ENCODE results near the gene BOD1.

BOD1 gene

DNA sequence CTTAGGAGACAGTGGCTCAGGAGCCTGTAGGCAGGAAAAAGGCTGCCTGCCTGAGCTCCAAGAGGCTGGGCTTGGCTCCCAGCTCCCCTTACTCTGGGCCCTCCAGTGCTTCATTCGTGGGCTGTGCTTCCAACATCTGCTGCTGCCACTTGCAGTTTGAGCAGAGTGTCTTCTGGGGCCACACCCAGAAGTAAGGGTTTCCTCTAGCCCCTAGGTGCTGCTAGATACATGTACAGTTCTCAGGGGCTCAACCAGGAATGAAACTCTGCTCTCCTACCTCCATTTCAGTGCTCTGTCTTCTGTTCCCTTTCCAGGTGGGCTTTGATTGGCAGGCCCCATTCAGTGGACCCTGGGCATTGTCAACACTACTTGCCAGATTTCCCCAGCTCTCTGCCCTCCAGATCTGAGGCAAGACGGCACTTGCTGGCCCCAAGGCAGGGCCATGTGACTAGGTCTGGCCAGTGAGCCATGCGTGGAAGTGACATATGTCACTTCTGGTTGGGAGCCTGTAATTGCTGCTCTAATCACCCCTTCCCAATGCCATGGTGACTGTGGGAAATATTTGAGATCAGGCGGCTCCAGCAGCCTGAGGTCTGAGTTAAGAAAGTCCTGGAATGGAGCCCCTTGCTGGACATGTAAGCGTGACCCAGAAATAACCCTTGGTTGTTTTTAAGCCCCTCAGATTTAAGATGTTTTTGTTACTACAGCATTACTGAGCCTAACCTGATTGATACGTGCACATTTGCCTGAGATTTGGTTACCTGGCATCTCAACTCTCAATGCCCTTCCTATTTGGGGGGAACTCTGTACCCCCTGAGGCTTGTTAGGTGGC is 9.4 kb upstream of the BOD1 start:
- DNase-seq (ENCODE audit: low spot score) (no peak), ATAC-seq (ENCODE audit: low read depth) (peak; percentile 43; the same call in 1 of the 3 replicates)
- Histone ChIP-seq H3K27me3 (ENCODE audit: insufficient read depth, poor library complexity, severe bottlenecking) (no peaks in the 10 kb centered on the region), H3K4me3 (ENCODE audit: severe bottlenecking) (no peak overlapping the region), H3K36me3 (ENCODE audit: low read depth) (no peaks in the 10 kb centered on the region), H3K4me1 (ENCODE audit: insufficient read depth, poor library complexity, severe bottlenecking) (no peaks in the 10 kb centered on the region), H3K27ac (ENCODE audit: poor library complexity, severe bottlenecking) (no peak overlapping the region), H3K9me3 (ENCODE audit: severe bottlenecking) (no peaks in the 10 kb centered on the region)
- TF ChIP-seq, protein P1, sequence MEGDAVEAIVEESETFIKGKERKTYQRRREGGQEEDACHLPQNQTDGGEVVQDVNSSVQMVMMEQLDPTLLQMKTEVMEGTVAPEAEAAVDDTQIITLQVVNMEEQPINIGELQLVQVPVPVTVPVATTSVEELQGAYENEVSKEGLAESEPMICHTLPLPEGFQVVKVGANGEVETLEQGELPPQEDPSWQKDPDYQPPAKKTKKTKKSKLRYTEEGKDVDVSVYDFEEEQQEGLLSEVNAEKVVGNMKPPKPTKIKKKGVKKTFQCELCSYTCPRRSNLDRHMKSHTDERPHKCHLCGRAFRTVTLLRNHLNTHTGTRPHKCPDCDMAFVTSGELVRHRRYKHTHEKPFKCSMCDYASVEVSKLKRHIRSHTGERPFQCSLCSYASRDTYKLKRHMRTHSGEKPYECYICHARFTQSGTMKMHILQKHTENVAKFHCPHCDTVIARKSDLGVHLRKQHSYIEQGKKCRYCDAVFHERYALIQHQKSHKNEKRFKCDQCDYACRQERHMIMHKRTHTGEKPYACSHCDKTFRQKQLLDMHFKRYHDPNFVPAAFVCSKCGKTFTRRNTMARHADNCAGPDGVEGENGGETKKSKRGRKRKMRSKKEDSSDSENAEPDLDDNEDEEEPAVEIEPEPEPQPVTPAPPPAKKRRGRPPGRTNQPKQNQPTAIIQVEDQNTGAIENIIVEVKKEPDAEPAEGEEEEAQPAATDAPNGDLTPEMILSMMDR (IDR thresholded peaks at IDR 0.05; ENCODE audit: poor library complexity, severe bottlenecking): peak; percentile 16

GRCh38 chr5:173625261-173625660 is 8.8 kb upstream of the BOD1 start:
- TF ChIP-seq, protein P1 (IDR thresholded peaks at IDR 0.05; ENCODE audit: poor library complexity, severe bottlenecking): no peak
- ATAC-seq (ENCODE audit: low read depth) (no peak), DNase-seq (ENCODE audit: low spot score) (no peak)
- H3K4me1 ChIP-seq (ENCODE audit: insufficient read depth, poor library complexity, severe bottlenecking): no peaks in the 10 kb centered on the region
- no peak overlapping the region for H3K4me3 ChIP-seq (ENCODE audit: severe bottlenecking)
- H3K36me3 ChIP-seq (ENCODE audit: low read depth): no peaks in the 10 kb centered on the region
- no peaks in the 10 kb centered on the region for H3K27me3 ChIP-seq (ENCODE audit: insufficient read depth, poor library complexity, severe bottlenecking)
- H3K27ac ChIP-seq (ENCODE audit: poor library complexity, severe bottlenecking): no peak overlapping the region
- H3K9me3 ChIP-seq (ENCODE audit: severe bottlenecking): no peaks in the 10 kb centered on the region

DNA sequence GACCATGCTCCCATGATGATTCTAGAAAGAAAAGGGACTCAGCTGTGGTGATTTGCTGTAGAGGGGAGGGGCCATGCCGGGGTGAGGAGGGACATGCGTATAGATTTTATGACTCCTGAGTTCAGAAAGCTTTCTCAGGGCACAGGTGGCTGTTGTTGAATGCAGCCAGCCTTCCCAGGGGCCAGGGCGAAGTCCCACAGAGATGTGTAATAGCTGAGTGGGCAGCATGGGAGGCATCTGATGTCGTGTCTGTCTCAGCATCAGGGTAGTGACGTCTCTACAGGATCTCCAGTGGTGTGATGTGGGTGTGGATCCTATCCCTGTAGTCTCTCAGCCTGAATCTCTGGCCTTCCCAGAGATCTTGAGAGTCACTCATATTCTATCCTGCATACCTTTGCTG is 7.8 kb upstream of the BOD1 start:
- DNase-seq (ENCODE audit: low spot score) (no peak), ATAC-seq (ENCODE audit: low read depth) (no peak)
- H3K9me3 ChIP-seq (ENCODE audit: severe bottlenecking): no peaks in the 10 kb centered on the region
- no peak overlapping the region for H3K27ac ChIP-seq (ENCODE audit: poor library complexity, severe bottlenecking)
- H3K4me3 ChIP-seq (ENCODE audit: severe bottlenecking): no peak overlapping the region
- no peaks in the 10 kb centered on the region for H3K4me1 ChIP-seq (ENCODE audit: insufficient read depth, poor library complexity, severe bottlenecking)
- H3K27me3 ChIP-seq (ENCODE audit: insufficient read depth, poor library complexity, severe bottlenecking): no peaks in the 10 kb centered on the region
- TF ChIP-seq, protein P1 (IDR thresholded peaks at IDR 0.05; ENCODE audit: poor library complexity, severe bottlenecking): no peak
- H3K36me3 ChIP-seq (ENCODE audit: low read depth): no peaks in the 10 kb centered on the region

DNA sequence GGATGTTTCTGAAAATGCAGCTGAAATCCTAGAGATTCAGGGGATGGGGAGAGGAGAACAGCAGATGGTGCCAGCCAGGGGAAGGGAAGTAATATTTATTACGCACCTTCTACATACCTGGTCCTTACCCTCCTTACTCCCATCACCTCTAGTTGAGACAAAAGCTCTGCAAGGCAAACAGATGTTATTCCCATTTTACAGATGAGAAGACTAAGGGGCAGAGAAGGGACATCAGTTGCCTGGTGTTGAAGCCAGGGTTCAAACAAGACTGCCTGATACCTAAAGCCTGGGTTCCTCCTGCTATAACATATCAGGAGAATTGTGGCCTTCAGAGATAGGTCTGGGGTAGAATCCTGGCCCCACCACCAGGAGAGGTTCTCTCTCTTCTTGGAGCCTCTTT is 7.3 kb upstream of the BOD1 start:
- H3K27ac ChIP-seq (ENCODE audit: poor library complexity, severe bottlenecking): no peak overlapping the region
- H3K9me3 ChIP-seq (ENCODE audit: severe bottlenecking): no peaks in the 10 kb centered on the region
- TF ChIP-seq, protein P1 (IDR thresholded peaks at IDR 0.05; ENCODE audit: poor library complexity, severe bottlenecking): no peak
- no peak overlapping the region for H3K4me3 ChIP-seq (ENCODE audit: severe bottlenecking)
- H3K4me1 ChIP-seq (ENCODE audit: insufficient read depth, poor library complexity, severe bottlenecking): no peaks in the 10 kb centered on the region
- H3K27me3 ChIP-seq (ENCODE audit: insufficient read depth, poor library complexity, severe bottlenecking): no peaks in the 10 kb centered on the region
- no peaks in the 10 kb centered on the region for H3K36me3 ChIP-seq (ENCODE audit: low read depth)
- ATAC-seq (ENCODE audit: low read depth) (no peak), DNase-seq (ENCODE audit: low spot score) (no peak)

DNA sequence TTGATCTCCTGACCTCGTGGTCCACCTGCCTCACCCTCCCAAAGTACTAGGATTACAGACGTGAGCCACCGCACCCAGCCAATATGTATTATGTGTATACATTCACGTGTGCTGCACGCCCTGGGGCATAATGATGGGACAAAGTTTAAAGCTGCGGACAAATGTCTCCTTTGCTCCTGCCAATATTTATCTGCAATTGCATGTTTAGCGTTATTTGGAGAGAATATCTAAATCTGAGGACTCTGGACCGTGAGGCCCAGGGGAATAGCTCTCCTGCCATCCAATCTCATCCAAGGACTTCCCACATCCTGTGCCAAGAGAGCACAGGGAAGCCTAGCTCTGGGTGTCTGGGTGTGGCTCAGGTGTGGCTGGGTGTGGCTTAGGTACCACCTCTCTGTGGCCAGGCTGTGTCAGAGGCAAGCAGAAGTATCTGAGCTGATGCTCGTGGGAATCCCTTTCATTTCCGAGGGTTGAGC is 6.9 kb upstream of the BOD1 start:
- ATAC-seq (ENCODE audit: low read depth): peak; percentile 64
- no peak overlapping the region for H3K27ac ChIP-seq (ENCODE audit: poor library complexity, severe bottlenecking)
- TF ChIP-seq, protein P1 (IDR thresholded peaks at IDR 0.05; ENCODE audit: poor library complexity, severe bottlenecking): no peak
- no peaks in the 10 kb centered on the region for H3K36me3 ChIP-seq (ENCODE audit: low read depth)
- no peak overlapping the region for H3K4me3 ChIP-seq (ENCODE audit: severe bottlenecking)
- no peaks in the 10 kb centered on the region for H3K9me3 ChIP-seq (ENCODE audit: severe bottlenecking)
- DNase-seq (ENCODE audit: low spot score): no peak
- H3K4me1 ChIP-seq (ENCODE audit: insufficient read depth, poor library complexity, severe bottlenecking): no peaks in the 10 kb centered on the region
- no peaks in the 10 kb centered on the region for H3K27me3 ChIP-seq (ENCODE audit: insufficient read depth, poor library complexity, severe bottlenecking)
